Right lobe of liver (tissue), 4 donors: ENCODE measurements around the gene CYTH4.

Experiments used
- CTCF ChIP-seq, 4 donors: fragments of 200-600 bp in 3 of 4; fragments of 450-650 bp in 1 of 4; IDR thresholded peaks; one replicate each; pipeline versions ENCODE4 v1.5.1 to v1.8.0; 2016 to 2022; ENCODE audit warnings: antibody characterized with exemption in 4 of 4, mild to moderate bottlenecking in 2 of 4
- POLR2A ChIP-seq: fragments of 450-650 bp; IDR thresholded peaks from one replicate; pipeline ENCODE4 v1.6.1; 2017; ENCODE audit warnings: antibody characterized with exemption, mild to moderate bottlenecking
- donor health status: DM: no; HTN: no; CAD: no.
- donor health status: DM: no; HTN: no; CAD: no.
- donor health status: DM: no; HTN: yes; CAD: no.

GRCh38 chr22:37279331-37280181 lies 2.8 kb upstream of the CYTH4 start:
- TF ChIP-seq CTCF (IDR thresholded peaks at IDR 0.05) (no peak), POLR2A (no peak)
